ENCODE data around the gene PTPN2.

Gene PTPN2

DNA sequence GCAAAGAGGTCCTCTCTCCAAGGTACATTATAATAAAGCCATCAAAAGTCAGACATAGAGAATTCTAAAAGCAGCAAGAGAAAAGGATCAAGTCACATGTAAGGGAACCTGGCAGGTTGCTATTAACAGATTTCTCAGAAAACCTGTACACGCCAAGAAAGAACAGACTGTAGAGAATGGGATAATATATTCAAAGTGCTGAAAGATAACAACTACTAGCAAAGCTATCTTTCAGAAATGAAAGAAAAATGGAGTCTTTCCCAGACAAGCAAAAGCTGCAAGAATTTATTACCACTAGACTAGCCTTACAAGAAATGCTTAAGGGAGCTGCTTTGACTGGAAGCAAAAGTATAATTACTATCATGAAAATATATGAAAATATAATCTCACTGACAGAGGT is 81.5 kb downstream of the PTPN2 start:
- Histone ChIP-seq H3K9me3 (ENCODE audit: insufficient read depth, low read length) (no peaks in the 10 kb centered on the region), H4K20me1 (ENCODE audit: insufficient read depth, low read length) (no peaks in the 10 kb centered on the region), H3K36me3 (replicated peaks; ENCODE audit: low read depth, low read length) (peaks cover 14% of the 10 kb centered on the region), H3K9ac (ENCODE audit: low read length) (no peak overlapping the region), H3K4me2 (ENCODE audit: low read length) (0 out of 2 replicates have a peak overlapping the region, but pooled peaks have one; percentile 44), H3K4me3 (ENCODE audit: low read length) (no peak overlapping the region), H2AFZ (ENCODE audit: low read depth, low read length) (no peak overlapping the region), H3K4me1 (ENCODE audit: low read length) (peaks cover 17% of the 10 kb centered on the region), H3K79me2 (ENCODE audit: low read length) (peaks cover 12% of the 10 kb centered on the region; the same call in 1 of the 2 replicates), H3K27ac (ENCODE audit: low read length) (no peak overlapping the region), H3K27me3 (ENCODE audit: low read depth, low read length) (no peaks in the 10 kb centered on the region)
- no peak for TF ChIP-seq EZH2phosphoT487 (IDR thresholded peaks at IDR 0.05; ENCODE audit: low read depth)
- TF ChIP-seq, protein P1, sequence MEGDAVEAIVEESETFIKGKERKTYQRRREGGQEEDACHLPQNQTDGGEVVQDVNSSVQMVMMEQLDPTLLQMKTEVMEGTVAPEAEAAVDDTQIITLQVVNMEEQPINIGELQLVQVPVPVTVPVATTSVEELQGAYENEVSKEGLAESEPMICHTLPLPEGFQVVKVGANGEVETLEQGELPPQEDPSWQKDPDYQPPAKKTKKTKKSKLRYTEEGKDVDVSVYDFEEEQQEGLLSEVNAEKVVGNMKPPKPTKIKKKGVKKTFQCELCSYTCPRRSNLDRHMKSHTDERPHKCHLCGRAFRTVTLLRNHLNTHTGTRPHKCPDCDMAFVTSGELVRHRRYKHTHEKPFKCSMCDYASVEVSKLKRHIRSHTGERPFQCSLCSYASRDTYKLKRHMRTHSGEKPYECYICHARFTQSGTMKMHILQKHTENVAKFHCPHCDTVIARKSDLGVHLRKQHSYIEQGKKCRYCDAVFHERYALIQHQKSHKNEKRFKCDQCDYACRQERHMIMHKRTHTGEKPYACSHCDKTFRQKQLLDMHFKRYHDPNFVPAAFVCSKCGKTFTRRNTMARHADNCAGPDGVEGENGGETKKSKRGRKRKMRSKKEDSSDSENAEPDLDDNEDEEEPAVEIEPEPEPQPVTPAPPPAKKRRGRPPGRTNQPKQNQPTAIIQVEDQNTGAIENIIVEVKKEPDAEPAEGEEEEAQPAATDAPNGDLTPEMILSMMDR (IDR thresholded peaks at IDR 0.05; ENCODE audit: low read depth, low read length): no peak

DNA sequence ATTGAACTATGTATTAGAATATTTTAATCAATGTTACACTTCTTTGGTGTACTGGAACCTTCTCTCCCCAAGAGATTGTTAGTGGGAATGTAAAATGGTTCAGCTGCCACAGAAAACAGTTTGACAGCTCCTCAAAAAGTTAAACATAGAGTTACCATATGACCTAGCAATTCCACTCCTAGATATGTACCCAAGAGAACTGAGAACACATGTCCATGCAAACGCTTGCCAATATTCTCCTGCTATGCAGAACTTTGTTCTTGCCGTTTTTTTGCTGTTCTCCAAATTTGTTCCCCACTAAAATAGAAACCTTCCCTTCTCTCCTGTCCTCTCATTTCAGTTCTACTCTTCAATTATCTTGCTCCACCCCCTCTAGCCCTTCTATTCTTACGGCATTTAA is 87.6 kb downstream of the PTPN2 start:
- no peaks in the 10 kb centered on the region for H3K27me3 ChIP-seq (ENCODE audit: low read depth, low read length)
- no peak for TF ChIP-seq EZH2phosphoT487 (IDR thresholded peaks at IDR 0.05; ENCODE audit: low read depth)
- TF ChIP-seq, protein P1 (IDR thresholded peaks at IDR 0.05; ENCODE audit: low read depth, low read length): no peak
- H3K27ac ChIP-seq (ENCODE audit: low read length): no peak overlapping the region
- H3K9ac ChIP-seq (ENCODE audit: low read length): no peak overlapping the region
- H3K4me1 ChIP-seq (ENCODE audit: low read length): no peaks in the 10 kb centered on the region
- peaks cover 19% of the 10 kb centered on the region for H3K36me3 ChIP-seq (replicated peaks; ENCODE audit: low read depth, low read length)
- no peaks in the 10 kb centered on the region for H3K9me3 ChIP-seq (ENCODE audit: insufficient read depth, low read length)
- H2AFZ ChIP-seq (ENCODE audit: low read depth, low read length): no peak overlapping the region
- H3K4me2 ChIP-seq (ENCODE audit: low read length): no peak overlapping the region
- H3K4me3 ChIP-seq (ENCODE audit: low read length): no peak overlapping the region
- peaks cover 2% of the 10 kb centered on the region; the same call in 1 of the 2 replicates for H4K20me1 ChIP-seq (ENCODE audit: insufficient read depth, low read length)
- no peaks in the 10 kb centered on the region for H3K79me2 ChIP-seq (ENCODE audit: low read length)

DNA sequence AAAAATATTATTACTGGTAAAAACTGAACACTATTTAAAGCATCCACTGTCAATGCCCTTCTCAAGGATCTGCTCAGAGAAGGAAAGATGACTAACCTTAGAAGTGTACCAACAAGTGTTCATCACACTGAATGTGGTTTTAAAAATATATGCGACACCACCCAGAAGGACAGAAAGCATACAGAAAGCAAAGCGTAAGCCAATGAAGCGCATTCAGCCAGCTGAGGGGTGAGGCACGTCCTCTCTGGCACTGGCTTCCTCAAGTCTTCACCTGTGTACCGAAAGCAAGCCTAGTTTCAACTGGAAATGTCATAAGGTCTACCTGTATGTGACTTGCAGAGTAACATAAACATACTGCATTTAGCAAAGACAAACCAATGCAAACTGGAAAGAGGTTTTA is 92.4 kb downstream of the PTPN2 start:
- Histone ChIP-seq H3K79me2 (ENCODE audit: low read length) (no peaks in the 10 kb centered on the region), H3K9me3 (ENCODE audit: insufficient read depth, low read length) (no peaks in the 10 kb centered on the region), H4K20me1 (ENCODE audit: insufficient read depth, low read length) (peaks cover 2% of the 10 kb centered on the region; the same call in 1 of the 2 replicates), H3K36me3 (replicated peaks; ENCODE audit: low read depth, low read length) (peaks cover 15% of the 10 kb centered on the region), H3K4me1 (ENCODE audit: low read length) (no peaks in the 10 kb centered on the region), H2AFZ (ENCODE audit: low read depth, low read length) (no peak overlapping the region), H3K9ac (ENCODE audit: low read length) (no peak overlapping the region), H3K27ac (ENCODE audit: low read length) (no peak overlapping the region), H3K27me3 (ENCODE audit: low read depth, low read length) (no peaks in the 10 kb centered on the region), H3K4me2 (ENCODE audit: low read length) (no peak overlapping the region), H3K4me3 (ENCODE audit: low read length) (no peak overlapping the region)
- TF ChIP-seq EZH2phosphoT487 (IDR thresholded peaks at IDR 0.05; ENCODE audit: low read depth): no peak
- TF ChIP-seq, protein P1 (IDR thresholded peaks at IDR 0.05; ENCODE audit: low read depth, low read length): no peak

DNA sequence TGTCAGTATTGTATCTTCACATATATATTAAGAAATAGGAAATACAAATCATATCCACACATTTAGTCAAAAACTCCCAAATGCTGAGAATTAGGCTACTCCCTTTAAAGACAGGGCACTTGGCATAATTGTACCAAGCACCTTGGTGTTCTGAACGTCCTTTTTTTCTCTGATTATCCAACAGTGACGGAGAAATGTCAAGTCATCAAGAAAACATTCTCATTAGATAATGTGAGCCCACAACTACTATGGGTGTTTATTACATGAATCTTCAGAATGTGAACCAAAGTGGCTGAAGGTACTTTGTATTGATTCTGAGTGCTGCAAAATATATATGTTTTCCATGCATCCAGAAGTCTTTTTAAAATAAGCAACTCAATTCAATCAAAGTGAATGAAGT is 97.4 kb downstream of the PTPN2 start:
- Histone ChIP-seq H4K20me1 (ENCODE audit: insufficient read depth, low read length) (peaks cover under 1% of the 10 kb centered on the region; the same call in 1 of the 2 replicates), H3K27me3 (ENCODE audit: low read depth, low read length) (no peaks in the 10 kb centered on the region), H3K4me2 (ENCODE audit: low read length) (no peak overlapping the region), H3K9me3 (ENCODE audit: insufficient read depth, low read length) (no peaks in the 10 kb centered on the region), H3K4me1 (ENCODE audit: low read length) (no peaks in the 10 kb centered on the region), H3K36me3 (replicated peaks; ENCODE audit: low read depth, low read length) (peaks cover 5% of the 10 kb centered on the region), H3K27ac (ENCODE audit: low read length) (no peak overlapping the region), H3K4me3 (ENCODE audit: low read length) (no peak overlapping the region), H3K9ac (ENCODE audit: low read length) (no peak overlapping the region), H3K79me2 (ENCODE audit: low read length) (no peaks in the 10 kb centered on the region), H2AFZ (ENCODE audit: low read depth, low read length) (no peak overlapping the region)
- no peak for TF ChIP-seq EZH2phosphoT487 (IDR thresholded peaks at IDR 0.05; ENCODE audit: low read depth)
- TF ChIP-seq, protein P1 (IDR thresholded peaks at IDR 0.05; ENCODE audit: low read depth, low read length): no peak
